ENCODE data around the gene MOCS3.

Gene MOCS3, protein sequence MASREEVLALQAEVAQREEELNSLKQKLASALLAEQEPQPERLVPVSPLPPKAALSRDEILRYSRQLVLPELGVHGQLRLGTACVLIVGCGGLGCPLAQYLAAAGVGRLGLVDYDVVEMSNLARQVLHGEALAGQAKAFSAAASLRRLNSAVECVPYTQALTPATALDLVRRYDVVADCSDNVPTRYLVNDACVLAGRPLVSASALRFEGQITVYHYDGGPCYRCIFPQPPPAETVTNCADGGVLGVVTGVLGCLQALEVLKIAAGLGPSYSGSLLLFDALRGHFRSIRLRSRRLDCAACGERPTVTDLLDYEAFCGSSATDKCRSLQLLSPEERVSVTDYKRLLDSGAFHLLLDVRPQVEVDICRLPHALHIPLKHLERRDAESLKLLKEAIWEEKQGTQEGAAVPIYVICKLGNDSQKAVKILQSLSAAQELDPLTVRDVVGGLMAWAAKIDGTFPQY

DNA sequence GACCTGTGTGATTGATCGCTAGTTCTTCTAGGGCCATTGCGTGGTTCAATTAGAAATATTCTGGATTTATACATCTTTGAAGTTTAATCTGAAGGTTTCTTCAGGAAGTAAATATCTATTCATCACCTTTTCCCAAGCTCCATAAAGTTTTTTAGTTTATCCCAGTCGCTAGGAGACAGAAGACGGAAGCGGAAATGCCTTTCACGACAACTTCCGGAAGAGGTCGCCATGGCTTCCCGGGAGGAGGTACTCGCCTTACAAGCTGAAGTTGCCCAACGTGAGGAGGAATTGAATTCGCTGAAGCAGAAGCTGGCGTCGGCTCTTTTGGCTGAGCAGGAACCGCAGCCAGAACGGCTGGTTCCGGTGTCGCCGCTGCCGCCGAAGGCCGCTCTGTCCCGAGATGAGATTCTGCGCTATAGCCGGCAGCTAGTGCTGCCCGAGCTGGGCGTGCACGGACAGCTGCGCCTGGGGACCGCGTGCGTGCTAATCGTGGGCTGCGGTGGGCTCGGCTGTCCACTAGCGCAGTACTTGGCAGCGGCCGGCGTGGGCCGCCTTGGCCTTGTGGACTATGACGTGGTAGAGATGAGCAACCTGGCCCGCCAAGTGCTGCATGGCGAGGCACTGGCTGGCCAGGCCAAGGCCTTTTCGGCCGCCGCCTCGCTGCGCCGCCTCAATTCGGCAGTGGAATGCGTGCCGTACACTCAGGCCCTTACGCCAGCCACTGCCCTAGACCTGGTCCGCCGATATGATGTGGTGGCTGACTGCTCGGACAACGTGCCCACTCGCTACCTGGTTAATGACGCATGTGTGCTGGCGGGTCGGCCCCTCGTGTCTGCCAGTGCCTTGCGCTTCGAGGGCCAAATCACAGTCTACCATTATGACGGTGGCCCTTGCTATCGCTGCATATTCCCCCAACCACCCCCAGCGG is at the start of gene MOCS3:
Gene MOCS3, plus strand, starts transcription at position 204 of the 928 bp plus-strand sequence. Its CDS starts 25 bp downstream, at position 229.
- H3K27me3 ChIP-seq (ENCODE audit: control insufficient read depth, insufficient read depth, low read length), result no peaks in the 10 kb centered on the region
- H3K4me3 ChIP-seq (ENCODE audit: low read length), result peak within 1 kb of the TSS; percentile 98
- peak within 1 kb of the TSS; percentile 89 for H3K9ac ChIP-seq (ENCODE audit: low read length)
- peak within 1 kb of the TSS; percentile 89 for H3K27ac ChIP-seq (ENCODE audit: low read depth, low read length)
- H3K4me1 ChIP-seq (ENCODE audit: control insufficient read depth, insufficient read depth, low read length), result peaks cover 17% of the 10 kb centered on the region
- H3K36me3 ChIP-seq (ENCODE audit: control insufficient read depth, insufficient read depth, low read length), result peaks cover 4% of the 10 kb centered on the region

DNA sequence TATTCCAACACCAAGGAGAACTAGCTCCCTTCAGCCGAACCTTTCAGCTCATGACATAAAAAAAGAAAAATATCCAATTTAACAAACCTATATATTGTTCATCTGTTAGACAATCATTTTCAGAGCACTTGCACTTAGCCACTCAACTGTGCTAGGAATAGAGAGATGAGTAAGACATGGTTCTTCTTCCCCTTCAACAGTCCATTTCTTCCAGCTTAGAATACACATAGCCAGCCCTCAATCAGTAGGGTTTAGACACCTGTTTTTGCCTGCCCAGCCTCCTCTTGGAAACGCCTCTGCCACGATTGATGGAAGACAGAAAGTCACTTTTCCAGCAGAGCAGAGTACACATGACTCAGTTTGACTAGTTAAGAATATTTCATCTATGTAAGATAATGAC is 49.2 kb upstream of the MOCS3 start:
- peaks cover 2% of the 10 kb centered on the region for H3K36me3 ChIP-seq (ENCODE audit: control insufficient read depth, insufficient read depth, low read length)
- no peaks in the 10 kb centered on the region for H3K27me3 ChIP-seq (ENCODE audit: control insufficient read depth, insufficient read depth, low read length)
- H3K4me1 ChIP-seq (ENCODE audit: control insufficient read depth, insufficient read depth, low read length), result peaks cover 8% of the 10 kb centered on the region
- no peak overlapping the region for H3K9ac ChIP-seq (ENCODE audit: low read length)
- no peak overlapping the region for H3K27ac ChIP-seq (ENCODE audit: low read depth, low read length)
- H3K4me3 ChIP-seq (ENCODE audit: low read length), result no peak overlapping the region

DNA sequence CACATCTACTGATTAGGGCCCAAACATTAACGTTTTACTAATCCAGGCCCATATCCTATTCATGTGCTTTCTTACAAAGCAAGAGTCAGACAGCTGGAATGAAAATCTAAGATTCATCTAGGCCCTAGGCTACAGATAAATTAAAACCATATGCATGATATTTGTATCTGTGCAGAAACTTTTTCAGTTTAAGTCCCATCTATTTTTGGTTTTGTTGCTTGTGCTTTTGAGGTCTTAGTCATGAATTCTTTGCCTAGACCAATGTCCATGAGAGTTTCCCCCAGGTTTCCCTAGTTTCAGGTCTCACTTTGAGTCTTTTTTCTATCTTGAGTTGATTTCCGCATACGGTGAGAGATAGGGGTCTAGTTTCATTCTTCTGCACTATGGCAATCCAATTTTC is 47.6 kb upstream of the MOCS3 start:
- Histone ChIP-seq H3K4me1 (ENCODE audit: control insufficient read depth, insufficient read depth, low read length) (peaks cover 10% of the 10 kb centered on the region), H3K27ac (ENCODE audit: low read depth, low read length) (no peak overlapping the region), H3K36me3 (ENCODE audit: control insufficient read depth, insufficient read depth, low read length) (peaks cover 2% of the 10 kb centered on the region)

DNA sequence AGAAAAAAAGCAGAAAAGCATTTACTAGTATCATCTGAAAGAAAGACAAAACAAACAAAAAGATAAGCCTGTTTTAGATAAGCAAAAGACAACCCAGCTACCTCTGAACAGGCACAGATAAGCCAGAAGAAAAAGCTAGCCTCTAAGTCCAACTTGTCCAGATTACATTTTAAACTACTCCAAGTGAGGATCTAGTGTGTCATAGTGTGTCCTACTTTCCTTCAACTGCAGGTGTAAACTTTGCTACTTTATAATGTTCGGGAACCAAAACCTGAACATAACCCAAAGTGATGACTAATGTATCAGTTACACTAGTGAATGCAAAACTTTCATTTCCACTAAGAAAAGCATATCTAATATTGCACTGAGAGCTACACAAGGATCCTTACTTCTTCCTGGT is 46.9 kb upstream of the MOCS3 start:
- peaks cover 14% of the 10 kb centered on the region for H3K4me1 ChIP-seq (ENCODE audit: control insufficient read depth, insufficient read depth, low read length)
- H3K36me3 ChIP-seq (ENCODE audit: control insufficient read depth, insufficient read depth, low read length), result peaks cover 2% of the 10 kb centered on the region
- no peak overlapping the region for H3K9ac ChIP-seq (ENCODE audit: low read length)
- no peak overlapping the region for H3K4me3 ChIP-seq (ENCODE audit: low read length)
- no peaks in the 10 kb centered on the region for H3K27me3 ChIP-seq (ENCODE audit: control insufficient read depth, insufficient read depth, low read length)
- no peak overlapping the region for H3K27ac ChIP-seq (ENCODE audit: low read depth, low read length)

More for the DNA sequence above, 47.6 kb upstream of the MOCS3 start:
- H3K27me3 ChIP-seq (ENCODE audit: control insufficient read depth, insufficient read depth, low read length), result no peaks in the 10 kb centered on the region
- H3K9ac ChIP-seq (ENCODE audit: low read length), result no peak overlapping the region
- H3K4me3 ChIP-seq (ENCODE audit: low read length), result no peak overlapping the region

DNA sequence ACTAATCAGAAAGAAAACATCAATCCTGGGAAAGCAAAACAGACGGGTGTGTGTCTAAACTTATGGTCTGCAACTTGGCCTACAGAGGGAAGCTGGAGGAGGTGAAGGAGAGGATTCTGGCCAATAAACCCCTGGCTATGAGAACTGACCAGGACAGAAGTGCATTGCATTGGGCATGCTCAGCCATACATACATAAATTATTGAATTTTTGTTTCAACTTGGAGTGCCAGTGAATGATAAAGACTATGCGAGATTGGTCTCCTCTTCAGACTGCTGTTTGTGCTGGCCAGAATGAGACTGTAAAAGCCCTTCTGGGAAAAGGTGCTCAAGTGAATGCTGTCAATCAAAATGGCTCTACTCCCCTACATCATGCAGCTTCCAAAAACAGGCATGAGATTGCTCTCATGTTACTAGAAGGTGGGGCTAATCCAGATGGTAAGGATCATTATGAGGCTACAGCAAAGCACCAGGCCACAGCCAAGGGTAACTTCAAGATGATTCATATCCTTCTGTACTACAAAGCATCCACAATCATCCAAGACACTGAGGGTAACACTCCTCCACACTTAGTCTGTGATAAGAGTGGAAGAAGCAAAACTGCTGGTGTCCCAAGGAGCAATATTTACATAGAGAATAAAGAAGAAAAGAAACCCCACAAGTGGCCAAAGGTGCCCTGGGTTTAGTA is 44.8 kb upstream of the MOCS3 start:
- Histone ChIP-seq H3K27me3 (ENCODE audit: control insufficient read depth, insufficient read depth, low read length) (no peaks in the 10 kb centered on the region), H3K4me1 (ENCODE audit: control insufficient read depth, insufficient read depth, low read length) (peaks cover 18% of the 10 kb centered on the region), H3K36me3 (ENCODE audit: control insufficient read depth, insufficient read depth, low read length) (no peaks in the 10 kb centered on the region), H3K9ac (ENCODE audit: low read length) (no peak overlapping the region), H3K27ac (ENCODE audit: low read depth, low read length) (no peak overlapping the region), H3K4me3 (ENCODE audit: low read length) (no peak overlapping the region)

DNA sequence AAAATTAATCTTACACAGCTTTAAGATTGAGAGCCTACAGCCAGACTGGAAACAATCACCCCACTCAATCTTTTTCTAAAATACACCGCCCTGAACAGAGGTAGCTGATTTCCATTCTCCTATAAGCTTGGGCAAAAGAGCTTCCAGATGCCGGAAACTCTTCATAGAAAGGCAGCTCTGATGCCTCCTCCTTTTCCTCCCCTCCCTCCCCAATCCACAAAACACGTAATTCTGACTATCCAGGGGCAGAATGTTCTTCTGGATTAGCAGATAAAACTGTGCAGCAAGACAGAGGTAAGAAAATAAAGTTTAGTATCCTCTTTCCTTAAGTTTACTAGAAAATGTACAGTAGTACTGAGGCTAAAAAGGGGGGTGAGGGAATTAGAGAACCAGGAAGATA is 43.2 kb upstream of the MOCS3 start:
- Histone ChIP-seq H3K9ac (ENCODE audit: low read length) (no peak overlapping the region), H3K36me3 (ENCODE audit: control insufficient read depth, insufficient read depth, low read length) (no peaks in the 10 kb centered on the region), H3K4me1 (ENCODE audit: control insufficient read depth, insufficient read depth, low read length) (peaks cover 18% of the 10 kb centered on the region), H3K27me3 (ENCODE audit: control insufficient read depth, insufficient read depth, low read length) (no peaks in the 10 kb centered on the region), H3K4me3 (ENCODE audit: low read length) (no peak overlapping the region), H3K27ac (ENCODE audit: low read depth, low read length) (no peak overlapping the region)

DNA sequence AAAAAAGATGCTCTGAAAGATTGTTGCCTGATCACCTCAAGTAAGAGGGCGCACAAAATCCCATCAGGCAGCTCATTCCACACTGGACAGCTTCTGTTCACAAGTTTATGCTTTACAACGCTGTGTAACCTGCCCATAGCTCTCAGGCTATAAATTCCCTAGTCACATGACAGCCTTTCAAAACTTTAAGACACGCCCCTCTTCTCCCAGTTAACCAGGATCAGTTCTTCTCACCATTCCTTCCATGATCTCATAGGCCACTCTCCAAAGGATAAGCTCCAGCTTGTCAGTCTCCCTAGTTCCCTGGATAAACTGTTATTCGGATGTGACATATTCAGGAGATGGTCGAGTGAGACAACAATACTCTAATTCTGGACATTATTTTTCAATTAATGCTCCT is 42.4 kb upstream of the MOCS3 start:
- no peak overlapping the region for H3K27ac ChIP-seq (ENCODE audit: low read depth, low read length)
- peaks cover 22% of the 10 kb centered on the region for H3K4me1 ChIP-seq (ENCODE audit: control insufficient read depth, insufficient read depth, low read length)
- no peak overlapping the region for H3K9ac ChIP-seq (ENCODE audit: low read length)
- H3K36me3 ChIP-seq (ENCODE audit: control insufficient read depth, insufficient read depth, low read length), result no peaks in the 10 kb centered on the region
- no peak overlapping the region for H3K4me3 ChIP-seq (ENCODE audit: low read length)
- no peaks in the 10 kb centered on the region for H3K27me3 ChIP-seq (ENCODE audit: control insufficient read depth, insufficient read depth, low read length)

DNA sequence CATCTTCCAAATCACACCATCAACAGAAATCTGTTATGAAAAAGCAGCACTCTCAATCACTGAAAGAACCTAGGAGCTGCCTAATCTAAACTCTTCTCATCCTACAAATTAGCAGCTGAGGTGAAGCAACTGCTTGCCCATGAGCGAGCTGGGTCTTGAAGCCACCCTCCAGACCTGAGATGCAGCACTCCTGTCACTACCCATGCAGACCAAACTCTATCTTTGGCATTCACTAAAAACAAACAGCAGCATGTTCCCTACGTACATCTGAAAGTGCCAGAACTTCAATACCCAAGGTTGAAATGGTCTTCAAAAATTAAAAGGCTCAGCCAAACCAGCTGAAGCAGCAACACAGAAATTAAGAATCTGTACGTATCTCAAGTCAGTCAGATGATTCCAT is 41.7 kb upstream of the MOCS3 start:
- Histone ChIP-seq H3K4me3 (ENCODE audit: low read length) (no peak overlapping the region), H3K36me3 (ENCODE audit: control insufficient read depth, insufficient read depth, low read length) (no peaks in the 10 kb centered on the region), H3K27ac (ENCODE audit: low read depth, low read length) (no peak overlapping the region), H3K4me1 (ENCODE audit: control insufficient read depth, insufficient read depth, low read length) (peaks cover 22% of the 10 kb centered on the region), H3K9ac (ENCODE audit: low read length) (no peak overlapping the region), H3K27me3 (ENCODE audit: control insufficient read depth, insufficient read depth, low read length) (no peaks in the 10 kb centered on the region)

DNA sequence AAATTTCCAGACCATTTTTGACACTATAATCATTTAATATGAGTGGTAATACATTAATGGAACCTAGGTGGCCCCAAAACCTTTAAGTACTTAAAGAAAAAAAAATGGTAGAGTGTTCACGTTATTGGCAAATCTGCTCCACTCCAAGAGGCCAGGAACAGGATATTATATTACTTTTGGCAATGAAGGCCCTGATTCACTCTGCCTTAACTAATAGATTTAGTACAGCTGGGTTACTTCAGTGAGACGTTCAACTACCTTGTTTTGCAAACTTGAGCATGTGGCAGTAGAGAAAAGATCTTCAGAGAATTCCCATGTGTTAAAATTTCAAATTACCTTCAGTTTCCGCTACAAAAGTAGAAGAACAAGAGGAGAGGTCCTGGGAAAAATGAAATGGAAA is 40.2 kb upstream of the MOCS3 start:
- peaks cover 22% of the 10 kb centered on the region for H3K4me1 ChIP-seq (ENCODE audit: control insufficient read depth, insufficient read depth, low read length)
- H3K9ac ChIP-seq (ENCODE audit: low read length), result no peak overlapping the region
- no peak overlapping the region for H3K27ac ChIP-seq (ENCODE audit: low read depth, low read length)
- H3K4me3 ChIP-seq (ENCODE audit: low read length), result no peak overlapping the region
- no peaks in the 10 kb centered on the region for H3K36me3 ChIP-seq (ENCODE audit: control insufficient read depth, insufficient read depth, low read length)
- H3K27me3 ChIP-seq (ENCODE audit: control insufficient read depth, insufficient read depth, low read length), result no peaks in the 10 kb centered on the region

DNA sequence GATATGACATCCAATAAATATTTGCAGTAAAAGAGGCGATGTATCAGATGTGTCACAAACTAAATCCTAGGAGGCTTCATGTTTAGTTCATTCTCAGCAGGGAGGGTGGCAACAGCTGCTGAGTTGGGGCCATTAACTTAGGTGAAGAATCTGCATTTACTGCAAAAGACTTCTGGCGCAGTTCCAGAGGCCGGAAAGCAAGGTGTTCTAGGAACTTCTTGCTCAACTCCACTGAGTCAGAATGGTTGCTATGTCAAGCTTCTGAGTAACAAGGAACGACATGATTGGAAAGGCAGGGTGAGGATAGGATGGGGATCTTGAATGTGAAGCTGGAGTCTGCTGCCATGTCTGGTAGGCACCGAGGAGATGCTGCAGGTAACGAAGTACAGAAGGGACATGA is 39.1 kb upstream of the MOCS3 start:
- Histone ChIP-seq H3K4me3 (ENCODE audit: low read length) (no peak overlapping the region), H3K4me1 (ENCODE audit: control insufficient read depth, insufficient read depth, low read length) (peaks cover 13% of the 10 kb centered on the region), H3K9ac (ENCODE audit: low read length) (no peak overlapping the region), H3K27me3 (ENCODE audit: control insufficient read depth, insufficient read depth, low read length) (no peaks in the 10 kb centered on the region), H3K27ac (ENCODE audit: low read depth, low read length) (no peak overlapping the region), H3K36me3 (ENCODE audit: control insufficient read depth, insufficient read depth, low read length) (no peaks in the 10 kb centered on the region)

DNA sequence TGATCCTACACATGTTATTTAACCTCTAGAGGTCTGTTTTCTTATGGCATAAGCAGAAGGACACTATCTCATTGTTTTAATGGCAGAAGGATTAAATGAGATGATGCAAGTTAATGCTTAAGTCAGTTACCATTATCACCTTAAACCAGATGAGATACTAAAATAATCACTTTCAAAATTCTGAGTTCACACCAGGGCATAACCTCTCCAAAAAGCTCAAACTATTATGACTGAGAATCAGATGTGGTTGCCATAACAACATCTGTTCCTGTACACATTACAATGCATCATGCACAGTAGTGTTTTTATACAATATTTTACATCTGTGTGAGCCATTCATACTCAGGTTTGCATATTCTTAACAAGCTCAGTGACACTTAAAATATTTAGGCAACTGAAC is 37.6 kb upstream of the MOCS3 start:
- Histone ChIP-seq H3K27me3 (ENCODE audit: control insufficient read depth, insufficient read depth, low read length) (no peaks in the 10 kb centered on the region), H3K4me3 (ENCODE audit: low read length) (no peak overlapping the region), H3K9ac (ENCODE audit: low read length) (no peak overlapping the region), H3K36me3 (ENCODE audit: control insufficient read depth, insufficient read depth, low read length) (no peaks in the 10 kb centered on the region), H3K27ac (ENCODE audit: low read depth, low read length) (no peak overlapping the region), H3K4me1 (ENCODE audit: control insufficient read depth, insufficient read depth, low read length) (peaks cover 12% of the 10 kb centered on the region)
